Measurements from ENCODE around the gene GPC6. TPM values are rescaled to one million over a fixed set of nuclear protein-coding genes. Genes with fewer than 3 reads are reported as not detected.

Gene GPC6
- polyA plus RNA-seq, 1 donor (not counting 4 experiments of a cell fraction or from before 2014, with no cell fraction given) = 0.42 TPM

DNA sequence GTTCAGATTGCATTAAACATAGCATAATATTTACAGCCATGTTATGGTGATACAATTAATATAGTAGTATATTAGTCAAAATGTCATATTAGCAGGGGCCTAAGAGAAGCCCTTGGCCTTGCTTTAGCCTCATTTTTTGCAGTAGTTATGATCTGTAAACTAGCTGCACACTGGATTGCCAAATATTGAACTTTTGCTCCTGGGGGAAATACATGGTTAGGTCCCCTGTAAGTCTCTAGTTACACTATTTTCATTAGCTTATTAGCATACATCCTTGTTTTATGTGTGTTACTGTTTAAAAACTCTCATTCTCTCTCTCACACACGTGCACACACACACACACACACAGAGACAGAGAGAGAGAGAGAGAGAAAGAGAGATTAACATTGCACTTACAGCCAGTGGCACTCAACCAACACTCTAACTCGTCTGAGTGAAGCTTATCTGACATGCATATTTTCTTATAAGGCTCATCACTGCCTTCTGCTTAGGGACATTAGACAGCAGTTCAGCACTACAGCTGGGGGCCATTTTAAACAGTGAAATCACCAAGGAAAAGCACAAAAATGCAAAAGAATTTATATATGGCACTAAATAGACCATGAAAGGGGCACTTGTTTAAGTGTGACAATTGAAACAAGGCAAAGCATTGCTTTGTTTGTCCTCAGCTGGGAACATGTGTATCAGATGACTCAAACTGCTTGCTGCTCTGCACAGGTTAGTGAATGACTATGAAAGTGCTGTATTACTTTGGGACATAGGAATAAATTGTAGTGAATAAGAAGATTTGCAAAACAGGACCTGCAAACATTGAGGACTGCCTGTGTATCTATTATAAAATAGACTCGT is 278.7 kb downstream of the GPC6 start:
- Histone ChIP-seq H4K20me1 (ENCODE audit: control insufficient read depth, extremely low read depth, insufficient read depth, low read length) (no peaks in the 10 kb centered on the region), H3K4me1 (ENCODE audit: control insufficient read depth, extremely low read depth, insufficient read depth, low read length) (no peaks in the 10 kb centered on the region), H3K27ac (ENCODE audit: control insufficient read depth, insufficient read depth, low read length) (no peak overlapping the region), H3K36me3 (ENCODE audit: control insufficient read depth in 2 of 2, extremely low read depth in 1 of 2, insufficient read depth in 2 of 2, low read length in 2 of 2) (no peaks in the 10 kb centered on the region), H3K27me3 (ENCODE audit: control insufficient read depth, extremely low read depth, insufficient read depth, low read length) (no peaks in the 10 kb centered on the region), H3K9ac (ENCODE audit: control insufficient read depth, extremely low read depth, insufficient read depth, low read length) (no peak overlapping the region), H2AFZ (ENCODE audit: control insufficient read depth, low read length) (no peak overlapping the region), H3K79me2 (ENCODE audit: control insufficient read depth, insufficient read depth, low read length) (no peaks in the 10 kb centered on the region), H3K9me3 (ENCODE audit: control insufficient read depth, low read depth, low read length) (no peaks in the 10 kb centered on the region), H3K4me3 (ENCODE audit: control insufficient read depth in 2 of 3, extremely low read depth in 1 of 3, insufficient read depth in 2 of 3, low read depth in 1 of 3, low read length in 3 of 3) (no peak overlapping the region), H3K9me1 (ENCODE audit: control insufficient read depth, extremely low read depth, insufficient read depth, low read length) (no peaks in the 10 kb centered on the region), H3K4me2 (ENCODE audit: control insufficient read depth, extremely low read depth, insufficient read depth, low read depth, low read length) (no peak overlapping the region)
- DNase-seq (ENCODE audit: low read depth, low spot score) (no peak), FAIRE-seq (no peak)
- dilution Hi-C loops (cut with MboI; ENCODE audit: extremely low pct_ligation_motif_present, low sequenced_read_pairs) = no loop called here
- TF ChIP-seq, protein P1, sequence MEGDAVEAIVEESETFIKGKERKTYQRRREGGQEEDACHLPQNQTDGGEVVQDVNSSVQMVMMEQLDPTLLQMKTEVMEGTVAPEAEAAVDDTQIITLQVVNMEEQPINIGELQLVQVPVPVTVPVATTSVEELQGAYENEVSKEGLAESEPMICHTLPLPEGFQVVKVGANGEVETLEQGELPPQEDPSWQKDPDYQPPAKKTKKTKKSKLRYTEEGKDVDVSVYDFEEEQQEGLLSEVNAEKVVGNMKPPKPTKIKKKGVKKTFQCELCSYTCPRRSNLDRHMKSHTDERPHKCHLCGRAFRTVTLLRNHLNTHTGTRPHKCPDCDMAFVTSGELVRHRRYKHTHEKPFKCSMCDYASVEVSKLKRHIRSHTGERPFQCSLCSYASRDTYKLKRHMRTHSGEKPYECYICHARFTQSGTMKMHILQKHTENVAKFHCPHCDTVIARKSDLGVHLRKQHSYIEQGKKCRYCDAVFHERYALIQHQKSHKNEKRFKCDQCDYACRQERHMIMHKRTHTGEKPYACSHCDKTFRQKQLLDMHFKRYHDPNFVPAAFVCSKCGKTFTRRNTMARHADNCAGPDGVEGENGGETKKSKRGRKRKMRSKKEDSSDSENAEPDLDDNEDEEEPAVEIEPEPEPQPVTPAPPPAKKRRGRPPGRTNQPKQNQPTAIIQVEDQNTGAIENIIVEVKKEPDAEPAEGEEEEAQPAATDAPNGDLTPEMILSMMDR (optimal IDR thresholded peaks at IDR 0.05 in 1 of 3, IDR thresholded peaks at IDR 0.05 in 1 of 3, conservative IDR thresholded peaks at IDR 0.05 in 1 of 3; ENCODE audit: extremely low read depth in 1 of 3, insufficient read depth in 2 of 3, low read length in 3 of 3) = no peak
- TF ChIP-seq EZH2 (IDR thresholded peaks at IDR 0.05; ENCODE audit: low read length) = no peak

DNA sequence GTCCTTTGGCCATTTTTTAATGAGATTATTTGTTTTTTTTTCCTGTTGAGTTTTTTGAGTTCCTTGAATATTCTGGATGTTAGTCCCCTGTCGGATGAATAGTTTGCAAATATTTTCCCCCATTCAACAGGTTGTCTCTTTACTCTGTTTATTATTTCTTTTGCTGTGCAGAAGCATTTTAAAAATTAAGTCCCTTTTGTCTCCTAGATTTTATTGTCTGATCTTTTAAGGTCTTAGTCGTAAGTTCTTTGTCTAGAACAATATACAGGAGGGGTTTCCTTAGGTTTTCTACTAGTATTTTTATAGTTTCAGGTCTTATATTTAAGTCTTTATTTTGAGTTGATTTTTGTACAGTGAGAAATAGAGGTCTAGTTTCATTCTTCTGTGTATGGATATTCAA is 284.4 kb downstream of the GPC6 start:
- H3K4me3 ChIP-seq (ENCODE audit: control insufficient read depth in 2 of 3, extremely low read depth in 1 of 3, insufficient read depth in 2 of 3, low read depth in 1 of 3, low read length in 3 of 3) = no peak overlapping the region
- no peaks in the 10 kb centered on the region for H3K9me1 ChIP-seq (ENCODE audit: control insufficient read depth, extremely low read depth, insufficient read depth, low read length)
- no peaks in the 10 kb centered on the region for H3K79me2 ChIP-seq (ENCODE audit: control insufficient read depth, insufficient read depth, low read length)
- FAIRE-seq (no peak), DNase-seq (ENCODE audit: low read depth, low spot score) (no peak)
- no peak overlapping the region for H3K9ac ChIP-seq (ENCODE audit: control insufficient read depth, extremely low read depth, insufficient read depth, low read length)
- H3K9me3 ChIP-seq (ENCODE audit: control insufficient read depth, low read depth, low read length) = no peaks in the 10 kb centered on the region
- dilution Hi-C loops (cut with MboI; ENCODE audit: extremely low pct_ligation_motif_present, low sequenced_read_pairs) = no loop called here
- H3K36me3 ChIP-seq (ENCODE audit: control insufficient read depth in 2 of 2, extremely low read depth in 1 of 2, insufficient read depth in 2 of 2, low read length in 2 of 2) = no peaks in the 10 kb centered on the region
- no peak overlapping the region for H3K4me2 ChIP-seq (ENCODE audit: control insufficient read depth, extremely low read depth, insufficient read depth, low read depth, low read length)
- no peaks in the 10 kb centered on the region for H3K4me1 ChIP-seq (ENCODE audit: control insufficient read depth, extremely low read depth, insufficient read depth, low read length)
- no peaks in the 10 kb centered on the region for H3K27me3 ChIP-seq (ENCODE audit: control insufficient read depth, extremely low read depth, insufficient read depth, low read length)
- TF ChIP-seq EZH2 (IDR thresholded peaks at IDR 0.05; ENCODE audit: low read length) = no peak
- TF ChIP-seq, protein P1 (optimal IDR thresholded peaks at IDR 0.05 in 1 of 3, IDR thresholded peaks at IDR 0.05 in 1 of 3, conservative IDR thresholded peaks at IDR 0.05 in 1 of 3; ENCODE audit: extremely low read depth in 1 of 3, insufficient read depth in 2 of 3, low read length in 3 of 3) = no peak
- no peak overlapping the region for H3K27ac ChIP-seq (ENCODE audit: control insufficient read depth, insufficient read depth, low read length)
- no peaks in the 10 kb centered on the region for H4K20me1 ChIP-seq (ENCODE audit: control insufficient read depth, extremely low read depth, insufficient read depth, low read length)
- no peak overlapping the region for H2AFZ ChIP-seq (ENCODE audit: control insufficient read depth, low read length)

Measured in keratinocyte (primary cell).